ENCODE data around the gene CMC4. TPM values are rescaled to one million over a fixed set of nuclear protein-coding genes. Genes with fewer than 3 reads are reported as not detected.
A peak's percentile ranks its signal among the peaks of the same experiment; 100 is the strongest.

Gene CMC4, protein sequence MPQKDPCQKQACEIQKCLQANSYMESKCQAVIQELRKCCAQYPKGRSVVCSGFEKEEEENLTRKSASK
- 10 to 100 TPM in 2 of 6 donors, 1 to 10 TPM in 4; 4.4 to 14.9 (median 7.8) TPM for total RNA-seq

- peak; percentile 85 to 95 for DNase-seq
- Histone ChIP-seq H3K36me3 (no peaks in the 10 kb centered on the region), H3K4me1 (peaks cover 0 to 9% (median 5%) of the 10 kb centered on the region in 4 donors), H3K27me3 (no peaks in the 10 kb centered on the region), H3K27ac (peak within 1 kb of the TSS; percentile 86 to 91 (median 88)), H3K9me3 (no peaks in the 10 kb centered on the region), H3K4me3 (peak within 1 kb of the TSS; percentile 42 to 71 (median 64))
- ATAC-seq (ENCODE audit: low FRiP score in 2 of 2) = peak; percentile 95 to 97
- TF ChIP-seq CTCF (IDR thresholded peaks at IDR 0.05) (no peak), POLR2A (IDR thresholded peaks at IDR 0.05) (peak in 3 of 4 donors; percentile 43 to 70 (median 46)), POLR2AphosphoS5 (IDR thresholded peaks at IDR 0.05) (peak; percentile 51 to 57)
- 0 to 41% methylated on average over 13 to 66 of the region's 81 CpGs for WGBS, 2 donors
Measured at GRCh38 chrX:155070975-155071693, at the start of gene CMC4, which contains the start of the genes BRCC3 and MTCP1. Gene CMC4, minus strand, starts transcription at chrX:155071136. Its CDS starts 7,113 bp downstream, at chrX:155064023. Gene BRCC3, plus strand, starts transcription at chrX:155071508. Its CDS starts 20 bp downstream, at chrX:155071528. Gene MTCP1, minus strand, starts transcription at chrX:155071136. Its CDS starts 5,126 bp downstream, at chrX:155066010.

DNA sequence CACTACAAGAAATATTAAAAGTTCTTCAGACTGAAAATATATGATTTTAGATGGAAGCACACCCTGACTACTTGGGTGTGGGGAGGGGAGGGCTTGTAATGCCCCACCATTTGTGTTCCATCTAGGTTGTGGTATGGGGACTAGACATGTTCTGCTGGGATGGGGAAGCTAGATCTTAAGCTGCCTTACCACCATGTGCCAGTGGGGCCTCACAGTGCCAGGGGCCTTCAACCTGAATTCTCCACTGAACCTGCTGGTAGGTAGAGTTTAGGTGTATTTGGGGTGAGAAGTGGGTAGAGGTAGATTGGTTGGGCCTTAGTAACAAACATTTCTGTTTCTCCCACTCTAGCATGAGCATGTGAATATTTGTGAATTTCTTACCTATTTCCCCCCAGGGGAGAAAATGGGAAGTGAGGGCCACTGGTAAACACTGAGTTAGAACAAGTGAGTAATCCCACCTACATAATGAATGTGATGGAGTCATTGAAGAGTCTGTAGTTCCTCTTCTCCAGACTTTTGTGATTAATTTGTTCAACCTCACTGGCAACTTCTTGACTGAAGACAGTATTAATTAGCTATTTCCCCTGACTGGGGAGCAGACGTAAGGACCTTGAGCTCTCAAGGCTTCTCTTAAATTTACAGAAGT, 44.4 kb upstream of the CMC4 start:
- WGBS, 2 donors = 91 to 100% methylated on average over 1 of the region's 1 CpG
- Histone ChIP-seq H3K36me3 (peaks cover 0 to 12% (median 0%) of the 10 kb centered on the region in 4 donors), H3K9me3 (no peaks in the 10 kb centered on the region), H3K27me3 (no peaks in the 10 kb centered on the region), H3K4me1 (no peaks in the 10 kb centered on the region), H3K4me3 (no peak overlapping the region), H3K27ac (no peak overlapping the region)
- ATAC-seq (ENCODE audit: low FRiP score in 2 of 2) (no peak), DNase-seq (no peak)
- TF ChIP-seq POLR2A (IDR thresholded peaks at IDR 0.05) = no peak
- TF ChIP-seq POLR2AphosphoS5 (IDR thresholded peaks at IDR 0.05) = no peak
- no peak for TF ChIP-seq CTCF (IDR thresholded peaks at IDR 0.05)
- no peak for TF ChIP-seq EP300 (IDR thresholded peaks at IDR 0.05)

DNA sequence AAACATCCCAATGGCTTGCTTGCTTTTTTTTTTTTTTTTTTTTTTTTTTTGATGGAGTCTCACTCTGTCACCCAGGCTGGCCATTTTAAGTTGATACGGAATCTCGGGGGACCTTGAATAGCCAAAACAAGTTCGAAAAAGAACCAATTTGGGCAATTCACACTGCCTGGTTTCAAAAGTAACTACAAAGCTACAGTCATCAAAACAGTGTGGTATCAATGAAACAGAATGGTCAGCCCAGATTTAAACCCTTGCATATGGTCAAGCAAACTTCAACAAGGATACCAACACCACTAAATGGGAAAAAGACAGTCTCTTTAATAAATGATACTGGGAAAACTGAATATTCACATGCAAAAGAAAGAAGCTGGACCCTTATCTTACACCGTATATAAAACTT, 42.2 kb upstream of the CMC4 start:
- H3K9me3 ChIP-seq = no peaks in the 10 kb centered on the region
- no peak for ATAC-seq (ENCODE audit: low FRiP score in 2 of 2)
- 85 to 100% methylated on average over 4 of the region's 4 CpGs for WGBS, 2 donors
- DNase-seq = no peak
- peaks cover 0 to 5% (median 0%) of the 10 kb centered on the region in 4 donors for H3K36me3 ChIP-seq
- no peak for TF ChIP-seq POLR2A (IDR thresholded peaks at IDR 0.05)
- TF ChIP-seq CTCF (IDR thresholded peaks at IDR 0.05) = no peak
- TF ChIP-seq EP300 (IDR thresholded peaks at IDR 0.05) = no peak
- TF ChIP-seq POLR2AphosphoS5 (IDR thresholded peaks at IDR 0.05) = no peak
- H3K4me3 ChIP-seq = no peak overlapping the region
- no peaks in the 10 kb centered on the region for H3K4me1 ChIP-seq
- no peak overlapping the region for H3K27ac ChIP-seq
- no peaks in the 10 kb centered on the region for H3K27me3 ChIP-seq

GRCh38 chrX:155112171-155112570, 41.2 kb upstream of the CMC4 start:
- no peaks in the 10 kb centered on the region for H3K9me3 ChIP-seq
- no peaks in the 10 kb centered on the region for H3K27me3 ChIP-seq
- peaks cover 0 to 4% (median 0%) of the 10 kb centered on the region in 4 donors for H3K36me3 ChIP-seq
- H3K27ac ChIP-seq = no peak overlapping the region
- TF ChIP-seq POLR2AphosphoS5 (IDR thresholded peaks at IDR 0.05) (no peak), EP300 (IDR thresholded peaks at IDR 0.05) (no peak), POLR2A (IDR thresholded peaks at IDR 0.05) (no peak), CTCF (IDR thresholded peaks at IDR 0.05) (no peak)
- no peaks in the 10 kb centered on the region for H3K4me1 ChIP-seq
- DNase-seq (no peak), ATAC-seq (ENCODE audit: low FRiP score in 2 of 2) (no peak)
- no peak overlapping the region for H3K4me3 ChIP-seq
- 80 to 98% methylated on average over 3 of the region's 3 CpGs for WGBS, 2 donors
